SJSA1 (cell line): ENCODE data around the gene WNT3A. TPM values are rescaled to one million over a fixed set of nuclear protein-coding genes. Genes with fewer than 3 reads are reported as not detected.

Source experiments
- DNase-seq, 2 experiments: peaks; one replicate each; pipeline ENCODE4 v3.0.0-alpha.2; 2015 to 2020; ENCODE audit warnings: low spot score in 2 of 2, low read depth in 1 of 2
- H3K27ac ChIP-seq: fragments of 250-450 bp; sonication (Bioruptor Pico); 2 replicates; pipeline ENCODE4 v1.5.1; 2020; ENCODE audit warnings: mild to moderate bottlenecking, moderate library complexity
- H3K27me3 ChIP-seq: fragments of 250-450 bp; sonication (Bioruptor Pico); replicated peaks from 2 replicates; pipeline ENCODE4 v1.5.1; 2020; ENCODE audit warnings: mild to moderate bottlenecking, moderate library complexity
- H3K36me3 ChIP-seq: fragments of 250-450 bp; sonication (Bioruptor Pico); 2 replicates; pipeline ENCODE4 v1.5.1; 2020; ENCODE audit warnings: mild to moderate bottlenecking
- H3K4me1 ChIP-seq: fragments of 250-450 bp; sonication (Bioruptor Pico); replicated peaks from 2 replicates; pipeline ENCODE4 v1.6.1; 2021; ENCODE audit warnings: mild to moderate bottlenecking
- H3K4me3 ChIP-seq: fragments of 250-450 bp; sonication (Bioruptor Pico); 2 replicates; pipeline ENCODE4 v1.5.1; 2020; ENCODE audit warnings: mild to moderate bottlenecking
- H3K9me3 ChIP-seq: fragments of 250-450 bp; sonication (Bioruptor Pico); replicated peaks from 2 replicates; pipeline ENCODE4 v1.5.1; 2020; ENCODE audit warnings: mild to moderate bottlenecking
- total RNA-seq: library from RNA; depleted of rRNA; stranded (reverse); fragments of >200 nt; shearing (Covaris generic); gene quantifications from 2 replicates; pipeline ENCODE4 v1.2.3, GENCODE V29; 2014

WNT3A gene
- total RNA-seq, 1 experiment from 2014 or later, result not detected

GRCh38 chr1:228074954-228075730 lies 68.3 kb downstream of the WNT3A start:
- Histone ChIP-seq H3K36me3 (no peaks in the 10 kb centered on the region), H3K27me3 (no peaks in the 10 kb centered on the region)
- no peak for DNase-seq

DNA sequence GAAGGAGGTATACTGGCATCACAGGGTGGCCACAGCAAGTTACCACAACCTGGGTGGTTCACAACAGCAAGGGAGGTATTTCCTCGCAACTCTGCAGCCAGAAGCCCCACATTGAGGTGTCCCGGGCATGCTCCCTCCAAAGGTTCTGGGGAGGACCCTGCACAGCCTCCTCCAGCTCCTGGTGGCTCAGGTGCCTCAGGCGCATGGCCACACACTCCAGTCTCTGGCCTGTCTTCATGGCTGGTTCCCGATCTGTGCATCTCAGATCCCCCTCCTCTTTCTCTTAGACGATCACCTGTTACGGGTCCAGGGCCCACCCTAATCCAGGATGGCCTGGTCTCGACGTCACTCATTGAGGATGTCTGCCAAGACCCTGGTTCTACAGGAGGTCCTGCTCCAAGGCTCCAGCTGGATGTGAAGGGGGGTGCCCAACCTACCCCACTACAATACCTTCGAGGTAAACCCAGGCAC lies 69.0 kb downstream of the WNT3A start:
- Histone ChIP-seq H3K27ac (no peak overlapping the region), H3K9me3 (no peaks in the 10 kb centered on the region), H3K4me3 (no peak overlapping the region), H3K36me3 (no peaks in the 10 kb centered on the region), H3K27me3 (no peaks in the 10 kb centered on the region), H3K4me1 (no peaks in the 10 kb centered on the region)
- DNase-seq, result no peak

More at GRCh38 chr1:228074954-228075730, 68.3 kb downstream of the WNT3A start:
- Histone ChIP-seq H3K27ac (no peak overlapping the region), H3K4me3 (no peak overlapping the region), H3K9me3 (no peaks in the 10 kb centered on the region), H3K4me1 (no peaks in the 10 kb centered on the region)

DNA sequence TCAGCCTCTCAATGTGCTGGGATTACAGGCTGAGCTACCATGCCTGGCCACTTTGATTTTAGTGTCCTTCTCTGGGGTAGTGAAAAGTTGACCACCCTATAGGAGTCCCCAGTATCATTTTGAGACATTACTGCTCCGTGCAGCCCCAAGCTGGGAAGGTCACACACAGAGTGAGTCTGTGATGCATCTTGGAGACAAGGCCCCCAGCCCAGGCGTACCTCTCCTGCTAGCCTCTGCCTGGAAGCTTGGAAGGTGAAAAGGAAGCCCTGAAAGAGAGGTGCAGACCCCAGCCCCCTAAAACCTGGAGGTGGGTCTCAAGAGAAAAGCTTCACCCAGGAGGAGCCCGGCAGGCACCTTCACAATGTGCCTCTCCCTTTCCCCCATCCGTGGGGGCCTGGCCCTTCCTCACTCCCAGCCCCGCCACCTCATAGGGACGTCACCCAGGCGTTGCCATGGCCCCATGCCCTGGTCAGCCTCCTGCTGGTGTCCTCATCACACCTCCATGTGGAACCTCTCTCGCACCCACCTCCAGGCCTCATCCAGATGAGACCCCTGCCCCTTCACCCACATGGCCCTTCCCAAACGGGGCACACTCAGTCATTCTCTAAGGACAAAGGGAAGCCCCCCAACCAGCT lies 70.1 kb downstream of the WNT3A start:
- Histone ChIP-seq H3K36me3 (no peaks in the 10 kb centered on the region), H3K27ac (no peak overlapping the region), H3K27me3 (no peaks in the 10 kb centered on the region), H3K9me3 (no peaks in the 10 kb centered on the region), H3K4me3 (no peak overlapping the region), H3K4me1 (peaks cover 6% of the 10 kb centered on the region)
- no peak for DNase-seq

DNA sequence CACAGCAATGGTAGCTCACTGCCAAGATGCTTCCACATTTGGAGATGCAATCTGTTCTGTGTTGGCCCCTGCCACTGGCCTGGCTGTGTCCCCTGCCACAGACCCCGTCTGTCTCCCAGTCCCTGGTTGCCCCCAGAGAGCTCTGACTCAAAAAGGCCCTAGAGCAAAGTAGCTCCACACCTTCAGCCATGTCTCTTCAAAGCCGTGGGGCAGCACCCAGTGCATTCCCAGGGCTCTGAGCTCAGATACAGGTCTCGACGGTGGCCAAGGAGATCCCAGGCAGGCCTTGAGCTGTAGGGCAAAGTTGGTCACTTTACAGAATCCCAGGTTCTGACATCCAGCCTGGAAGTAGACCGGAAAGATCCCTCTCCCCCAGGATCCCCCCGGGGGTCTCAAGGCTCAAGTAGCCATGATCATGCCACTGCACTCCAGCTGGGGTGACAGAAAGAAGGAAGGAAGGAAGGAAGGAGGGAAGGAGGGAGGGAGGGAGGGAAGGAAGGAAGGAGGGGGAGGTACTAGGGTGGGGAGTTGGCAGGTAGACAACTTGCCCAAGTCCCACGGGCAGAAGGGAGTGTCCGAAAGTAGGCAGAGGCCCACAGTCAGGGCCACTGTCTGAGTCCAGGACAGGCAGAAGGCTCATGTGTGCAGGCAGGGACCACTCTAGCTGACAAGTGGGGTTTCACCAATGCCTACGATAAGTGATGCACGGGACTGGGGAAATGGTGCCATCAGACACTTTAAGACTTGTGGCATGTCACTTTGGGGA lies 71.0 kb downstream of the WNT3A start:
- no peak overlapping the region for H3K4me3 ChIP-seq
- H3K27ac ChIP-seq, result no peak overlapping the region
- peaks cover 3% of the 10 kb centered on the region for H3K36me3 ChIP-seq
- no peaks in the 10 kb centered on the region for H3K9me3 ChIP-seq
- peaks cover 10% of the 10 kb centered on the region for H3K4me1 ChIP-seq
- H3K27me3 ChIP-seq, result no peaks in the 10 kb centered on the region
- DNase-seq, result no peak

- Histone ChIP-seq H3K27me3 (no peaks in the 10 kb centered on the region), H3K9me3 (no peaks in the 10 kb centered on the region), H3K4me1 (peaks cover 14% of the 10 kb centered on the region), H3K27ac (no peak overlapping the region), H3K4me3 (no peak overlapping the region), H3K36me3 (peaks cover 15% of the 10 kb centered on the region)
- DNase-seq, result no peak
Observed at GRCh38 chr1:228079013-228079412, 72.2 kb downstream of the WNT3A start.

DNA sequence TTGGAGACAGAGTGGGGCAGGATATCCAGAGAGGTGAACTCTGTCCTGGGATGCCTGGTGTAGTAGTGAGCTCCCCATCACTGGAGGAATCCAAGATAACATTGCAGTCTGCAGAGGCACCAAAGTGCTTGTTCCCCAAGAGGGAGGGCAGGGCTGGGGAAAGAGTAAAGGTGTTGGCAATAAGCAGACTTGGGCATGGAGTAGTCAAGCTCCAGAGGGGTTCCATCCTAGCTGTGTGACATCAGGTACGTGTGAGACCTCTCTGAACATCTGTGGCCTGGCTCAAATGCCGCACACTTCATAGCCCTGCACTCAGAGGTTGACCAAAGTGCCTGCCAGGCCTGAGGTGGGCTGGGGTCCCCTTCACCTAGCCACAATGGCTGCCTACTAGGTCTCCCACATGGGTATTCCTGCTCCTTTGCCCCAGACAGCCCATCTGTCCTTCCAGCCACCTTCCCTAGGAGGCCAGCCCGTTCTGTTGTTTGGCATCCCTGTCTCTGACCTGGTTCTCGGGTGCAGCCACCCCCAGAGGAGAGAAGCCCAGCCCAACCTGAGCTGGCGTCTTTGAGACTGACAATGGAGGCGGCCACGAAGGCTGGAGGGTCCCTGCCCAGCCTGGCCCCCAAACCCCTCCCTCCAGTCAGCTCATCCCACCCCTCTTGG lies 72.9 kb downstream of the WNT3A start:
- H3K4me1 ChIP-seq, result peaks cover 21% of the 10 kb centered on the region
- peaks cover 23% of the 10 kb centered on the region for H3K36me3 ChIP-seq
- H3K27ac ChIP-seq, result no peak overlapping the region
- no peaks in the 10 kb centered on the region for H3K27me3 ChIP-seq
- DNase-seq, result no peak
- no peaks in the 10 kb centered on the region for H3K9me3 ChIP-seq
- no peak overlapping the region for H3K4me3 ChIP-seq

DNA sequence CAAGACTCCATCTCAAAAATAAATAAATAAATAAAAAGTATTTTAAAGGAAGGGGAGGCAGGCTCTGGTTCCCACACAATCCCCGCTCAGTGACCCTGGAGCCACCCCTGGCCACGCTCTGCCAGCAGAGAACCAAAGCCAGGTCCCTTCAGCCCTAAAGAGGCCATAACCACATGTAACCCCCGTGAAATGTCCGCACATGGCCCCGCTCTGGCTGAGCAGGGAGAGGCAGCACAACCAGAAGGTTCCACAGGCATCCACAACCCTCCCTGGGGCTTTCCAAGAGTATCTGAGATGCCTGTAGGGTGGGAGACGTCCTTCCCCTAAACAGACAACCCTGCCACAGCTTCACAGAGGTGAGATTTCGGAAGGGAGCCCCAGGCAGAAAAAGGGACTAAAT lies 74.3 kb downstream of the WNT3A start:
- Histone ChIP-seq H3K9me3 (no peaks in the 10 kb centered on the region), H3K4me3 (peak overlapping the region; percentile 98; the same call in 1 of the 2 replicates), H3K36me3 (peaks cover 37% of the 10 kb centered on the region), H3K27me3 (no peaks in the 10 kb centered on the region), H3K4me1 (peaks cover 35% of the 10 kb centered on the region), H3K27ac (no peak overlapping the region)
- no peak for DNase-seq

DNA sequence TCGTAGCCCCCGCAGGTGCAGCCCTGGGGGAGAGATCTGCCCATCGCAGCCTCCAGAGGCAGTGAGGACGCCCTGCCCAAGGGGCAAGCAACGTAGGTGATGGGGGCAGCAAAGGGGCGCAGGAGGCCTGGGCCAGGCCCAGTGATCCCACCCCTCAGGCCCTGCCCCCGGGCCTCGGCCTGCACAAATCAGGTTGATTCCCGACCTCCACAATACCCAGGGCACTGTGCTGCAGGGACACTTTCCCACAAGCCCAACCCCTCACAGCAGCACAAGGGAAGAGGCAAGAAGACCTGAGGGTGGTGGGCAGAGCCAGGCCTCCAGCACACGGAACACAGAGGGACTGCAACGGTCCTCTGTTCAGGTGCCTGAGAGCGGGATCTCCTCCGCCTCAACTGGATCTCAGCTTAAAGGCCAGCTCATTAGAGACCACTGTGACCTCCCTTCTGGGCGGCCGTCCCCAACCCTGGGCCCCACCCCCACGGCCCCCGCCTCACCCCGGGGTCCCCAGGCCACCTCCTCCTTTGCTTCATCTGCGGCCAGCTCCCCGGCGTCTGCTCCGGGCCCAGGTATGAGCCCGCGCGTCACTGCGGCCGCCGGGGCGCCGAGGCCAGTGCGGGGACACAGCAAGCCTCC lies 74.9 kb downstream of the WNT3A start:
- Histone ChIP-seq H3K4me3 (peak overlapping the region; percentile 98), H3K4me1 (peaks cover 41% of the 10 kb centered on the region), H3K27me3 (no peaks in the 10 kb centered on the region), H3K36me3 (peaks cover 37% of the 10 kb centered on the region), H3K27ac (peak overlapping the region; percentile 97), H3K9me3 (no peaks in the 10 kb centered on the region)
- no peak for DNase-seq

GRCh38 chr1:228082214-228082917 lies 75.6 kb downstream of the WNT3A start, which contains the start of gene ARF1:
TSS of gene ARF1 (plus strand) at chr1:228082708. CDS start at chr1:228097115, 14,407 bp downstream.
- H3K9me3 ChIP-seq, result no peaks in the 10 kb centered on the region
- DNase-seq, result peak; percentile 87 to 94

GRCh38 chr1:228082918-228083870 lies 76.4 kb downstream of the WNT3A start:
- Histone ChIP-seq H3K4me3 (peak overlapping the region; percentile 98), H3K4me1 (peaks cover 56% of the 10 kb centered on the region), H3K27ac (peak overlapping the region; percentile 97), H3K27me3 (no peaks in the 10 kb centered on the region), H3K9me3 (no peaks in the 10 kb centered on the region), H3K36me3 (peaks cover 40% of the 10 kb centered on the region)
- DNase-seq, result peak in 1 of 2 experiments; percentile 33

More at GRCh38 chr1:228082214-228082917, 75.6 kb downstream of the WNT3A start, which contains the start of gene ARF1:
- Histone ChIP-seq H3K4me3 (peak within 1 kb of the TSS; percentile 98), H3K27ac (peak within 1 kb of the TSS; percentile 97), H3K36me3 (peaks cover 37% of the 10 kb centered on the region), H3K4me1 (peaks cover 47% of the 10 kb centered on the region), H3K27me3 (no peaks in the 10 kb centered on the region)

DNA sequence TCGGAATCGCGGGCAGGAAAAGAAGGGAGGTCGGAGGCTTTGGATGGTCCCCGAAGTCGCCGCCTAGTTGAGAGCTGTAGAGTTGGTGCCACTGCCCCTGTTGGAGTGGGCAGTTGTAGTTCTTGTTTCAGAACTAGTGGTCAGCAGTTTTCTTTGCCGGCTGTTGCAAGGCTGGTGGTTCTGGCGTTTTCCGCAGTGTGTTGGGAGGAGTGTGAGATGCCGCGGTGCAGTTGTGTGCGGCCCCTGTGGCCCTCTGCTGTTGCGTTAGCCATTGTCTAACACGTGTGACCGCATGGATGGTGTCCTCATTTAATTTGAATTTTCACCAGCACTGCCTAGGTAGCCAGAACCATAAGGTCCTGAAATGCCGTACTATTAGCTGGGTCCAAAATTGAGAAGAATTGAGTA lies 77.1 kb downstream of the WNT3A start:
- H3K9me3 ChIP-seq, result no peaks in the 10 kb centered on the region
- peaks cover 47% of the 10 kb centered on the region for H3K36me3 ChIP-seq
- peak in 1 of 2 experiments; percentile 36 for DNase-seq
- H3K27ac ChIP-seq, result peak overlapping the region; percentile 97
- H3K4me1 ChIP-seq, result peaks cover 62% of the 10 kb centered on the region
- no peaks in the 10 kb centered on the region for H3K27me3 ChIP-seq
- peak overlapping the region; percentile 98 for H3K4me3 ChIP-seq
